ENCODE results near the gene HIC1.

- TF ChIP-seq, protein P1, sequence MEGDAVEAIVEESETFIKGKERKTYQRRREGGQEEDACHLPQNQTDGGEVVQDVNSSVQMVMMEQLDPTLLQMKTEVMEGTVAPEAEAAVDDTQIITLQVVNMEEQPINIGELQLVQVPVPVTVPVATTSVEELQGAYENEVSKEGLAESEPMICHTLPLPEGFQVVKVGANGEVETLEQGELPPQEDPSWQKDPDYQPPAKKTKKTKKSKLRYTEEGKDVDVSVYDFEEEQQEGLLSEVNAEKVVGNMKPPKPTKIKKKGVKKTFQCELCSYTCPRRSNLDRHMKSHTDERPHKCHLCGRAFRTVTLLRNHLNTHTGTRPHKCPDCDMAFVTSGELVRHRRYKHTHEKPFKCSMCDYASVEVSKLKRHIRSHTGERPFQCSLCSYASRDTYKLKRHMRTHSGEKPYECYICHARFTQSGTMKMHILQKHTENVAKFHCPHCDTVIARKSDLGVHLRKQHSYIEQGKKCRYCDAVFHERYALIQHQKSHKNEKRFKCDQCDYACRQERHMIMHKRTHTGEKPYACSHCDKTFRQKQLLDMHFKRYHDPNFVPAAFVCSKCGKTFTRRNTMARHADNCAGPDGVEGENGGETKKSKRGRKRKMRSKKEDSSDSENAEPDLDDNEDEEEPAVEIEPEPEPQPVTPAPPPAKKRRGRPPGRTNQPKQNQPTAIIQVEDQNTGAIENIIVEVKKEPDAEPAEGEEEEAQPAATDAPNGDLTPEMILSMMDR (conservative IDR thresholded peaks at IDR 0.05; ENCODE audit: low read depth, low read length): no peak
- no peak for TF ChIP-seq EZH2 (IDR thresholded peaks at IDR 0.05; ENCODE audit: borderline replicate concordance, low read depth, low read length, poor library complexity, severe bottlenecking)
Observed at GRCh38 chr17:2077040-2077439, 22.1 kb downstream of the HIC1 start.
